HG02884 (cell line): ENCODE results near the gene MSRB1.
"Not testable (repeated sequence)": the region's sequence is repeated elsewhere in the genome, so short reads cannot be mapped to it uniquely, and the experiment has no call there.

Experiments used
- ATAC-seq: cut with Tn5 transposase; IDR thresholded peaks from one replicate; pipeline ENCODE4 v1.9.1; 2021; ENCODE audit warnings: mild to moderate bottlenecking, moderate library complexity; ENCODE audit not compliant: unreplicated experiment

Gene MSRB1

GRCh38 chr16:1903845-1904840 lies 38.9 kb downstream of the MSRB1 start:
- ATAC-seq, result no peak

GRCh38 chr16:1903220-1903574 lies 39.8 kb downstream of the MSRB1 start:
- ATAC-seq, result no peak

- no peak for ATAC-seq
Observed at GRCh38 chr16:1902547-1903219, 40.3 kb downstream of the MSRB1 start.

- no peak for ATAC-seq
Observed at GRCh38 chr16:1900452-1900774, 42.6 kb downstream of the MSRB1 start.

- ATAC-seq, result no peak
Observed at GRCh38 chr16:1899641-1900451, 43.2 kb downstream of the MSRB1 start.

GRCh38 chr16:1897692-1898091 lies 45.3 kb downstream of the MSRB1 start:
- not testable (repeated sequence) for ATAC-seq

- ATAC-seq, result no peak
Observed at GRCh38 chr16:1895949-1896675, 46.9 kb downstream of the MSRB1 start.

GRCh38 chr16:1895068-1895467 lies 47.9 kb downstream of the MSRB1 start:
- ATAC-seq, result no peak

- ATAC-seq, result no peak
Observed at GRCh38 chr16:1890708-1891050, 52.3 kb downstream of the MSRB1 start.

GRCh38 chr16:1890024-1890707 lies 52.8 kb downstream of the MSRB1 start:
- ATAC-seq, result no peak
